Endodermal cell (in vitro differentiated cells): ENCODE results near the gene ZNF165. TPM values are rescaled to one million over a fixed set of nuclear protein-coding genes. Genes with fewer than 3 reads are reported as not detected.

Experiments
- DNase-seq: peaks from one replicate; pipeline ENCODE4 v3.0.0-alpha.2; 2017
- H3K27ac ChIP-seq: 2 replicates; pipeline ENCODE4 v1.5.1; 2013; ENCODE audit warnings: mild to moderate bottlenecking, low read depth, low read length, moderate library complexity
- H3K27me3 ChIP-seq: 2 replicates; pipeline ENCODE4 v1.6.1; 2013; ENCODE audit warnings: mild to moderate bottlenecking, low read length, moderate library complexity; ENCODE audit not compliant: insufficient read depth, control insufficient read depth, poor library complexity, severe bottlenecking
- H3K36me3 ChIP-seq: 2 replicates; pipeline ENCODE4 v1.7.0; 2013; ENCODE audit warnings: mild to moderate bottlenecking, low read length, moderate library complexity; ENCODE audit not compliant: control insufficient read depth, insufficient read depth
- H3K4me1 ChIP-seq: one replicate; pipeline ENCODE4 v1.7.0; 2013; ENCODE audit warnings: low read length; ENCODE audit not compliant: control insufficient read depth, insufficient read depth
- H3K4me3 ChIP-seq: 2 replicates; pipeline ENCODE4 v1.5.1; 2013; ENCODE audit warnings: mild to moderate bottlenecking, low read length, moderate library complexity
- H3K9ac ChIP-seq: 2 replicates; pipeline ENCODE4 v1.6.1; 2013; ENCODE audit warnings: mild to moderate bottlenecking, low read length, moderate library complexity; ENCODE audit not compliant: poor library complexity, severe bottlenecking; ENCODE audit errors: extremely low read depth
- H3K9me3 ChIP-seq: 2 replicates; pipeline ENCODE4 v1.6.1; 2013; ENCODE audit warnings: mild to moderate bottlenecking, low read length, moderate library complexity; ENCODE audit not compliant: control insufficient read depth
- H3K27ac Mint-ChIP-seq: 2 replicates; pipeline ENCODE4 v1.8.0; 2020; ENCODE audit warnings: mixed read lengths
- H3K27me3 Mint-ChIP-seq: 2 replicates; pipeline ENCODE4 v1.8.0; 2021; ENCODE audit warnings: mild to moderate bottlenecking, mixed read lengths; ENCODE audit not compliant: insufficient read depth
- H3K36me3 Mint-ChIP-seq: 2 replicates; pipeline ENCODE4 v1.8.0; 2020; ENCODE audit warnings: low read depth, mixed read lengths
- H3K4me1 Mint-ChIP-seq: 2 replicates; pipeline ENCODE4 v1.8.0; 2020; ENCODE audit warnings: mixed read lengths
- H3K4me3 Mint-ChIP-seq: 2 replicates; pipeline ENCODE4 v1.8.0; 2020; ENCODE audit warnings: mild to moderate bottlenecking, moderate library complexity, mixed read lengths
- H3K9me3 Mint-ChIP-seq: 2 replicates; pipeline ENCODE4 v1.8.0; 2020; ENCODE audit warnings: mild to moderate bottlenecking, mixed read lengths
- WGBS, 2 experiments: methylation state at CpG; one replicate each; pipeline versions ENCODE4 v1.1.5 to v1.1.7; 2013; ENCODE audit warnings: missing lambda C conversion rate in 2 of 2, mixed read lengths in 1 of 2; ENCODE audit not compliant: insufficient coverage in 1 of 2, insufficient read length in 1 of 2; 5-methylcytosine and 5-hydroxymethylcytosine counted together
- total RNA-seq, 2 donors: library from RNA; stranded (reverse); fragmentation: NEBNext Ultra II Directional in 1 of 2; extraction: Animal tissue kit (Norgen Biotek cat#: 25700) in 1 of 2; gene quantifications; 2 replicates in 1 of 2; 3 replicates in 1 of 2; pipeline ENCODE4 v1.2.1, GENCODE V29; 2021
- TF ChIP-seq, protein P1 (sequence below): fragments of 200-600 bp; sonication (generic); conservative IDR thresholded peaks from 2 replicates; pipeline ENCODE4 v1.5.0; 2021; ENCODE audit warnings: antibody characterized with exemption, mild to moderate bottlenecking

Gene ZNF165
- total RNA-seq, 2 donors from 2014 or later, result 5.7 to 7.1 TPM

DNA sequence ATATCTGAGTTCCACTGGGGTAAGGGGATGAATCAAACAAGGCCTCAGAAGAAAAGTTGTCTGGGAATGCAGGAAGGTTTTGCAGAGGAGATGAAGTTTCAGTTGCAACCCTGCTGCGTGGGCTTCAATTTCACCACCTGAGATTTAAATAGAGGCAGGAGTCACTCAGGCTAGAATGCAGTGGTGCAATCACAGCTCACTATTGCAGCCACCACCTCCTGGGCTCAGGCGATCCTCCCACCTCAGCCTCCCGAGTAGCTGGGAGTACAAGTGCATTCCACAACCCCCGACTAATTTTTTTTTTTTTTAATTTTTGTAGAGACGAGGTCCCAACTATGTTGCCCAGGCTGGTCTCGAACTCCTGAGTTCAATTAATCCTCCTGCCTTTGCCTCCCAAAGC lies 1.5 kb upstream of the ZNF165 start:
- Histone ChIP-seq H3K36me3 (peaks cover 4% of the 10 kb centered on the region), H3K27me3 (peaks cover 20% of the 10 kb centered on the region), H3K27ac (no peak overlapping the region), H3K9me3 (peaks cover 14% of the 10 kb centered on the region), H3K4me3 (no peak overlapping the region), H3K4me1 (no peaks in the 10 kb centered on the region), H3K9ac (no peak overlapping the region)
- Mint-ChIP-seq H3K4me1 (peaks cover 4% of the 10 kb centered on the region), H3K27me3 (peaks cover 24% of the 10 kb centered on the region), H3K27ac (no peak overlapping the region), H3K9me3 (peaks cover 21% of the 10 kb centered on the region), H3K4me3 (no peak overlapping the region), H3K36me3 (peaks cover 17% of the 10 kb centered on the region)
- WGBS, 2 experiments, result 80 to 90% methylated on average over 3 to 6 of the region's 6 CpGs
- TF ChIP-seq, protein P1, sequence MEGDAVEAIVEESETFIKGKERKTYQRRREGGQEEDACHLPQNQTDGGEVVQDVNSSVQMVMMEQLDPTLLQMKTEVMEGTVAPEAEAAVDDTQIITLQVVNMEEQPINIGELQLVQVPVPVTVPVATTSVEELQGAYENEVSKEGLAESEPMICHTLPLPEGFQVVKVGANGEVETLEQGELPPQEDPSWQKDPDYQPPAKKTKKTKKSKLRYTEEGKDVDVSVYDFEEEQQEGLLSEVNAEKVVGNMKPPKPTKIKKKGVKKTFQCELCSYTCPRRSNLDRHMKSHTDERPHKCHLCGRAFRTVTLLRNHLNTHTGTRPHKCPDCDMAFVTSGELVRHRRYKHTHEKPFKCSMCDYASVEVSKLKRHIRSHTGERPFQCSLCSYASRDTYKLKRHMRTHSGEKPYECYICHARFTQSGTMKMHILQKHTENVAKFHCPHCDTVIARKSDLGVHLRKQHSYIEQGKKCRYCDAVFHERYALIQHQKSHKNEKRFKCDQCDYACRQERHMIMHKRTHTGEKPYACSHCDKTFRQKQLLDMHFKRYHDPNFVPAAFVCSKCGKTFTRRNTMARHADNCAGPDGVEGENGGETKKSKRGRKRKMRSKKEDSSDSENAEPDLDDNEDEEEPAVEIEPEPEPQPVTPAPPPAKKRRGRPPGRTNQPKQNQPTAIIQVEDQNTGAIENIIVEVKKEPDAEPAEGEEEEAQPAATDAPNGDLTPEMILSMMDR, result no peak
- no peak for DNase-seq

DNA sequence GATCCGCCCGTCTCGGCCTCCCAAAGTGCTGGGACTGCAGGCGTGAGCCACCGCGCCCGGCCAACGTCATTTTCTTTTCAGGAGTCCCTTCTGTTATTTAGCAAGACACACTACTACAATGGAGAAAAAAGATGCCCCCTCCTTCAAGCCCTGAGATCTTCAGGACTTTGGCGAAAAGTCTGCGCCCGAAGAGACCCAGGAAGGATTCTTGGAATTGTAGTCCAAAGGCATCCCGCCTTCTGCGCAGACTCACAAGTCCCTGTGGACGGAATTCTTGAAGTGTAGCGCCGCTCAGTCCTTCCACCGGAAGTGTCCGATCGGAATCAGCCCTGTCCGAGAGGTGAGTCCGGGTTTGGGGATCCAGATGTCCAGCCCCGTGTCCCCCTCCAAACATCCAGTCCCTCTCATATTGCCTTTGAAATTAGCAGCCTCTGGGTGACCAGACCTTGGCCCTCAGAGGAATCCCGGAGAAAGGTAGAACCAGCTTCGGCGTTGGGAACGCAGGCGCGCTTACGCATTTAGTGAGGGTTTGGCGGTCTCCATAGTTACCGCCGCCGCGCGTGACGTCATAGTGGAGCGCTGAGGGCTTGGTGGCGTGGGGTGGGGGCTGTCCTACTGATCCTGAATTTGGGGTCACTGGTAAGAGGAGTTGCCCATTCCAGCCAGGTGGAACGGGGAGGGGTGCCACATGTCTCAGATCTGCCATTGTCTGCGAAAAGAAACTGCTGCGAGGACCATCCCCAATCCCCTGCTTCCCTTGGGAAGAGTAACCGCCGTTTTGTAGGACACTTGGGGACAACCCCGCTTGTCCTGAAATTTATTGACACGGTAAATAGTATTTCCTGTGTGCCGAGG lies 490 bp downstream of the ZNF165 start:
- Histone ChIP-seq H3K27me3 (peaks cover 6% of the 10 kb centered on the region), H3K4me1 (no peaks in the 10 kb centered on the region), H3K9me3 (peaks cover 14% of the 10 kb centered on the region), H3K9ac (peak overlapping the region; percentile 90), H3K36me3 (peaks cover 10% of the 10 kb centered on the region), H3K4me3 (peak overlapping the region; percentile 97), H3K27ac (peak overlapping the region; percentile 80)
- peak; percentile 98 for DNase-seq
- WGBS, 2 experiments, result 0 to 1% methylated on average over 32 to 46 of the region's 46 CpGs
- Mint-ChIP-seq H3K4me3 (peak overlapping the region; percentile 96), H3K9me3 (peaks cover 30% of the 10 kb centered on the region), H3K27ac (peak overlapping the region; percentile 100), H3K4me1 (peaks cover 4% of the 10 kb centered on the region), H3K27me3 (peaks cover 15% of the 10 kb centered on the region), H3K36me3 (peaks cover 33% of the 10 kb centered on the region)
- TF ChIP-seq, protein P1, result no peak

DNA sequence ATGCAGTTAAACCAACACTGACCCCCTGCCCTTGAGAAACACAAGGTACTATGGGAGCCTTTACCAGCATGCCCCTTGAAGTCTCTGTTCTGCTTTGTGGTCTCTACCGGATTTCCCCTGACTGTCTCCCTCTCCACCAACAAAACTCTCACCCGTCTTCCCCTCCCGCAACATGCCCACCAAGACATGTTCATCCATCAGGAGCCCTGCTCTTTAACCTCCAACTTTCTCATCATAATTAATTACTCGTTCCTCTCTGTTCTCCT lies 1.1 kb downstream of the ZNF165 start:
- peak overlapping the region; percentile 100 for H3K27ac Mint-ChIP-seq
- peak overlapping the region; percentile 96 for H3K4me3 Mint-ChIP-seq
- peaks cover 36% of the 10 kb centered on the region for H3K9me3 Mint-ChIP-seq
- peaks cover 4% of the 10 kb centered on the region for H3K4me1 Mint-ChIP-seq
- no peak for DNase-seq
- Histone ChIP-seq H3K4me3 (peak overlapping the region; percentile 97), H3K9ac (peak overlapping the region; percentile 90), H3K4me1 (no peaks in the 10 kb centered on the region), H3K36me3 (peaks cover 15% of the 10 kb centered on the region), H3K9me3 (peaks cover 14% of the 10 kb centered on the region), H3K27me3 (peaks cover under 1% of the 10 kb centered on the region), H3K27ac (peak overlapping the region; percentile 80)
- peaks cover 12% of the 10 kb centered on the region for H3K27me3 Mint-ChIP-seq
- TF ChIP-seq, protein P1, result no peak
- 24 to 33% methylated on average over 2 to 4 of the region's 4 CpGs for WGBS, 2 experiments
- H3K36me3 Mint-ChIP-seq, result peaks cover 39% of the 10 kb centered on the region
